ENCODE results near the gene TAB2. TPM values are rescaled to one million over a fixed set of nuclear protein-coding genes. Genes with fewer than 3 reads are reported as not detected.

TAB2 gene
- total and polyA plus RNA-seq, 9 of the 15 experiments (the other 6 are each of a cell fraction or from before 2014, with no cell fraction given), result 9.1 to 38.3 (median 18.6) TPM

GRCh38 chr6:149449831-149450678 lies 132.5 kb downstream of the TAB2 start:
- no TSS peak for BruUV-seq (replicated peaks)
- in situ Hi-C loops (cut with MboI), result loop anchor here (25.0 kb wide), 1 partner anchor 888 kb away; no protein-coding TSS in a partner anchor
- H3K9ac ChIP-seq (ENCODE audit: insufficient read depth in 1 of 2, low read depth in 2 of 2, low read length in 2 of 2), result no peak overlapping the region
- no peak for TF ChIP-seq RHOXF2B (CRISPR knock-in tag; conservative IDR thresholded peaks at IDR 0.05)
- TF ChIP-seq TCF7L2 (IDR thresholded peaks at IDR 0.05; ENCODE audit: low read depth, low read length), result no peak
- no peak for TF ChIP-seq ZBTB26 (CRISPR knock-in tag; IDR thresholded peaks at IDR 0.05)
- no peak for TF ChIP-seq CBX3 (IDR thresholded peaks at IDR 0.05; ENCODE audit: borderline replicate concordance in 1 of 2, low read length in 2 of 2)
- no peak for TF ChIP-seq KLF6 (CRISPR knock-in tag; IDR thresholded peaks at IDR 0.05; ENCODE audit: borderline replicate concordance)
- no peak for TF ChIP-seq GTF3C2 (IDR thresholded peaks at IDR 0.05; ENCODE audit: borderline replicate concordance, extremely low read depth, insufficient read length)
- TF ChIP-seq ZBTB33 (CRISPR knock-in tag; IDR thresholded peaks at IDR 0.05), result no peak
- TF ChIP-seq THRB (CRISPR knock-in tag; conservative IDR thresholded peaks at IDR 0.05), result no peak
- no peak for TF ChIP-seq E2F6 (IDR thresholded peaks at IDR 0.05; ENCODE audit: borderline replicate concordance in 1 of 2, extremely low read depth in 1 of 2, insufficient read depth in 1 of 2, insufficient read length in 1 of 2, low read depth in 1 of 2, low read length in 1 of 2, poor library complexity in 1 of 2, severe bottlenecking in 1 of 2)
- no peak for TF ChIP-seq TGIF2 (CRISPR knock-in tag; IDR thresholded peaks at IDR 0.05)

More at GRCh38 chr6:149449831-149450678, 132.5 kb downstream of the TAB2 start:
- WGBS (ENCODE audit: insufficient coverage, low coverage, missing lambda C conversion rate), result 11% methylated on average over 13 of the region's 14 CpGs
- H3K27me3 ChIP-seq (ENCODE audit: control insufficient read depth in 2 of 2, insufficient read depth in 2 of 2, low read length in 2 of 2), result peaks cover 56 to 87% of the 10 kb centered on the region in 2 experiments
- no peak overlapping the region for H3K4me2 ChIP-seq (ENCODE audit: insufficient read depth, low read length)
- H4K20me1 ChIP-seq (replicated peaks; ENCODE audit: control insufficient read depth, insufficient read depth, low read length), result peaks cover 15% of the 10 kb centered on the region
- ChIA-PET CTCF (ENCODE audit: low intra/inter-chr PET ratio) (no interaction called here), POLR2A (no interaction called here)
- H3K4me3 ChIP-seq, result no peak overlapping the region
- no peak overlapping the region for H2AFZ ChIP-seq (ENCODE audit: low read depth, low read length)
- peaks cover 0 to 19% of the 10 kb centered on the region in 2 experiments; a peak in 1 of 5 replicates for H3K4me1 ChIP-seq (replicated peaks in 1 of 2; ENCODE audit: control insufficient read depth in 2 of 2, insufficient read depth in 2 of 2, low read length in 2 of 2)
- H3K27ac ChIP-seq (ENCODE audit: extremely low read depth, low read depth, low read length), result no peak overlapping the region
- FAIRE-seq (no peak), DNase-seq (ENCODE audit: extremely low read depth in 1 of 4, low spot score in 3 of 4) (no peak), ATAC-seq (no peak)
- intact Hi-C loops (cut with micrococcal nuclease), result no loop called here
- no peaks in the 10 kb centered on the region for H3K9me3 ChIP-seq (replicated peaks; ENCODE audit: control insufficient read depth, insufficient read depth, low read depth, low read length)
- H3K36me3 ChIP-seq (ENCODE audit: control insufficient read depth, insufficient read depth, low read length), result no peaks in the 10 kb centered on the region
- no peaks in the 10 kb centered on the region for H3K79me2 ChIP-seq (ENCODE audit: control insufficient read depth, insufficient read depth, low read length)
- H3K9me1 ChIP-seq (ENCODE audit: control insufficient read depth, insufficient read depth, low read length), result no peaks in the 10 kb centered on the region
